ENCODE measurements around the gene NMB. TPM values are rescaled to one million over a fixed set of nuclear protein-coding genes. Genes with fewer than 3 reads are reported as not detected.

NMB gene
- total RNA-seq, 4 donors from 2014 or later: 28.6 to 72.3 (median 43.0) TPM

GRCh38 chr15:84624359-84624758, 33.6 kb downstream of the NMB start:
- no peak for TF ChIP-seq CTCF (IDR thresholded peaks at IDR 0.05; ENCODE audit: low read depth)

- no peak for TF ChIP-seq CTCF (IDR thresholded peaks at IDR 0.05; ENCODE audit: low read depth)
Observed at GRCh38 chr15:84621358-84621979, 36.5 kb downstream of the NMB start.

- TF ChIP-seq CTCF (IDR thresholded peaks at IDR 0.05; ENCODE audit: low read depth): no peak
Observed at GRCh38 chr15:84620626-84621025, 37.4 kb downstream of the NMB start.

GRCh38 chr15:84616235-84616634, 41.8 kb downstream of the NMB start:
- no peak for TF ChIP-seq CTCF (IDR thresholded peaks at IDR 0.05; ENCODE audit: low read depth)

GRCh38 chr15:84611631-84612030, 46.4 kb downstream of the NMB start:
- no peak for TF ChIP-seq CTCF (IDR thresholded peaks at IDR 0.05; ENCODE audit: low read depth)

- TF ChIP-seq CTCF (IDR thresholded peaks at IDR 0.05; ENCODE audit: low read depth): no peak
Observed at GRCh38 chr15:84609818-84610525, 48.0 kb downstream of the NMB start.

GRCh38 chr15:84608707-84609284, 49.2 kb downstream of the NMB start:
- no peak for TF ChIP-seq CTCF (IDR thresholded peaks at IDR 0.05; ENCODE audit: low read depth)
